GM18517 (cell line): Measurements from ENCODE around the gene GRHL1.

Experiments used
- ATAC-seq: cut with Tn5 transposase; IDR thresholded peaks from one replicate; pipeline ENCODE4 v1.9.1; 2021; ENCODE audit warnings: mild to moderate bottlenecking, moderate library complexity; ENCODE audit not compliant: unreplicated experiment

The GRHL1 gene

GRCh38 chr2:9992427-9993187 is 41.1 kb downstream of the GRHL1 start:
- no peak for ATAC-seq

GRCh38 chr2:9993488-9994165 is 42.1 kb downstream of the GRHL1 start:
- ATAC-seq: no peak

- no peak for ATAC-seq
Observed at GRCh38 chr2:9994462-9994861, 43.0 kb downstream of the GRHL1 start.

GRCh38 chr2:9995059-9995458 is 43.6 kb downstream of the GRHL1 start:
- ATAC-seq: no peak

GRCh38 chr2:9996321-9996720 is 44.8 kb downstream of the GRHL1 start:
- no peak for ATAC-seq

- no peak for ATAC-seq
Observed at GRCh38 chr2:9997936-9998335, 46.4 kb downstream of the GRHL1 start.

- no peak for ATAC-seq
Observed at GRCh38 chr2:9998916-9999654, 47.6 kb downstream of the GRHL1 start.

- no peak for ATAC-seq
Observed at GRCh38 chr2:9999693-10000092, 48.2 kb downstream of the GRHL1 start.

GRCh38 chr2:10000541-10000940 is 49.0 kb downstream of the GRHL1 start:
- ATAC-seq: no peak

- no peak for ATAC-seq
Observed at GRCh38 chr2:10001586-10001985, 50.1 kb downstream of the GRHL1 start.

- ATAC-seq: no peak
Observed at GRCh38 chr2:10002109-10002508, 50.6 kb downstream of the GRHL1 start.

- no peak for ATAC-seq
Observed at GRCh38 chr2:10002681-10003080, 51.2 kb downstream of the GRHL1 start.

GRCh38 chr2:10003206-10004125 is 52.0 kb downstream of the GRHL1 start:
- ATAC-seq: no peak

- no peak for ATAC-seq
Observed at GRCh38 chr2:10004401-10004800, 52.9 kb downstream of the GRHL1 start.

GRCh38 chr2:10004836-10005235 is 53.3 kb downstream of the GRHL1 start:
- ATAC-seq: no peak

- ATAC-seq: no peak
Observed at GRCh38 chr2:10005461-10006235, 54.2 kb downstream of the GRHL1 start.

GRCh38 chr2:10006236-10007161 is 55.0 kb downstream of the GRHL1 start:
- no peak for ATAC-seq

GRCh38 chr2:10007435-10007834 is 55.9 kb downstream of the GRHL1 start:
- no peak for ATAC-seq
